Spleen (tissue), 3 donors: ENCODE measurements around the gene SPATS2L.

Experiments used
- POLR2A ChIP-seq, 3 donors: fragments of 450-650 bp; IDR thresholded peaks; one replicate each; pipeline ENCODE4 v1.5.1; 2017; ENCODE audit warnings: antibody characterized with exemption in 3 of 3, mild to moderate bottlenecking in 1 of 3
- POLR2AphosphoS5 ChIP-seq, 3 donors: sonication (generic); formaldehyde crosslinking; IDR thresholded peaks; one replicate each; pipeline ENCODE4 v1.5.1; 2017; ENCODE audit warnings: antibody characterized with exemption in 3 of 3

- TF ChIP-seq POLR2A (IDR thresholded peaks at IDR 0.05) (no peak), POLR2AphosphoS5 (IDR thresholded peaks at IDR 0.05) (no peak)
Observed at GRCh38 chr2:200267350-200267749, 39.1 kb upstream of the SPATS2L start.
